ENCODE results near the gene OR2A7. TPM values are rescaled to one million over a fixed set of nuclear protein-coding genes. Genes with fewer than 3 reads are reported as not detected.
"Not testable (repeated sequence)": the region's sequence is repeated elsewhere in the genome, so short reads cannot be mapped to it uniquely, and the experiment has no call there.

The OR2A7 gene
- not detected for polyA plus RNA-seq (2012; ENCODE audit: insufficient read depth, insufficient read length, low read depth)

- not testable (repeated sequence) for DNase-seq; H3K4me1 ChIP-seq; H3K36me3 ChIP-seq; H3K4me3 ChIP-seq (ENCODE audit: low read depth, low read length); H3K9me3 ChIP-seq; H3K27me3 ChIP-seq
Observed at GRCh38 chr7:144264692-144265091, at the start of gene OR2A7. TSS of gene OR2A7 (minus strand) at chr7:144264792. CDS start at chr7:144259628, 5,164 bp downstream.

- H3K9me3 ChIP-seq; H3K27me3 ChIP-seq; H3K4me3 ChIP-seq (ENCODE audit: low read depth, low read length); H3K4me1 ChIP-seq; H3K36me3 ChIP-seq; DNase-seq: not testable (repeated sequence)
Observed at GRCh38 chr7:144311872-144312469, 47.4 kb upstream of the OR2A7 start, which contains the start of gene OR2A1. TSS of gene OR2A1 (plus strand) at chr7:144312419. CDS start at chr7:144318125, 5,706 bp downstream.

GRCh38 chr7:144311218-144311617 lies 46.6 kb upstream of the OR2A7 start:
- DNase-seq; H3K4me1 ChIP-seq; H3K27me3 ChIP-seq; H3K4me3 ChIP-seq (ENCODE audit: low read depth, low read length); H3K36me3 ChIP-seq; H3K9me3 ChIP-seq: not testable (repeated sequence)

- H3K27me3 ChIP-seq; H3K4me1 ChIP-seq; H3K36me3 ChIP-seq; H3K9me3 ChIP-seq; H3K4me3 ChIP-seq (ENCODE audit: low read depth, low read length); DNase-seq: not testable (repeated sequence)
Observed at GRCh38 chr7:144309702-144310101, 45.1 kb upstream of the OR2A7 start.

- not testable (repeated sequence) for H3K36me3 ChIP-seq; H3K4me1 ChIP-seq; DNase-seq; H3K27me3 ChIP-seq; H3K9me3 ChIP-seq; H3K4me3 ChIP-seq (ENCODE audit: low read depth, low read length)
Observed at GRCh38 chr7:144305156-144305555, 40.6 kb upstream of the OR2A7 start.

GRCh38 chr7:144303607-144304006 lies 39.0 kb upstream of the OR2A7 start:
- H3K4me1 ChIP-seq; H3K36me3 ChIP-seq; H3K9me3 ChIP-seq; DNase-seq; H3K27me3 ChIP-seq; H3K4me3 ChIP-seq (ENCODE audit: low read depth, low read length): not testable (repeated sequence)

GRCh38 chr7:144302578-144303303 lies 38.1 kb upstream of the OR2A7 start:
- not testable (repeated sequence) for H3K4me3 ChIP-seq (ENCODE audit: low read depth, low read length); H3K36me3 ChIP-seq; H3K27me3 ChIP-seq; H3K4me1 ChIP-seq; DNase-seq; H3K9me3 ChIP-seq

GRCh38 chr7:144293794-144294499 lies 29.4 kb upstream of the OR2A7 start:
- H3K9me3 ChIP-seq; H3K4me3 ChIP-seq (ENCODE audit: low read depth, low read length); H3K4me1 ChIP-seq; DNase-seq; H3K27me3 ChIP-seq; H3K36me3 ChIP-seq: not testable (repeated sequence)

GRCh38 chr7:144292384-144293161 lies 28.0 kb upstream of the OR2A7 start:
- not testable (repeated sequence) for H3K36me3 ChIP-seq; H3K9me3 ChIP-seq; H3K4me3 ChIP-seq (ENCODE audit: low read depth, low read length); H3K4me1 ChIP-seq; H3K27me3 ChIP-seq; DNase-seq

GRCh38 chr7:144291607-144292006 lies 27.0 kb upstream of the OR2A7 start:
- not testable (repeated sequence) for DNase-seq; H3K36me3 ChIP-seq; H3K4me3 ChIP-seq (ENCODE audit: low read depth, low read length); H3K9me3 ChIP-seq; H3K27me3 ChIP-seq; H3K4me1 ChIP-seq

GRCh38 chr7:144287171-144287784 lies 22.7 kb upstream of the OR2A7 start:
- DNase-seq; H3K9me3 ChIP-seq; H3K4me1 ChIP-seq; H3K4me3 ChIP-seq (ENCODE audit: low read depth, low read length); H3K27me3 ChIP-seq; H3K36me3 ChIP-seq: not testable (repeated sequence)

GRCh38 chr7:144283716-144284115 lies 19.1 kb upstream of the OR2A7 start:
- DNase-seq; H3K4me3 ChIP-seq (ENCODE audit: low read depth, low read length); H3K4me1 ChIP-seq; H3K36me3 ChIP-seq; H3K9me3 ChIP-seq; H3K27me3 ChIP-seq: not testable (repeated sequence)

GRCh38 chr7:144282490-144282889 lies 17.9 kb upstream of the OR2A7 start:
- not testable (repeated sequence) for DNase-seq; H3K4me3 ChIP-seq (ENCODE audit: low read depth, low read length); H3K9me3 ChIP-seq

GRCh38 chr7:144281981-144282380 lies 17.4 kb upstream of the OR2A7 start:
- H3K4me1 ChIP-seq; H3K9me3 ChIP-seq; H3K36me3 ChIP-seq; H3K4me3 ChIP-seq (ENCODE audit: low read depth, low read length); DNase-seq; H3K27me3 ChIP-seq: not testable (repeated sequence)

More at GRCh38 chr7:144282490-144282889, 17.9 kb upstream of the OR2A7 start:
- H3K4me1 ChIP-seq, H3K27me3 ChIP-seq, H3K36me3 ChIP-seq: not testable (repeated sequence)

GRCh38 chr7:144280010-144280409 lies 15.4 kb upstream of the OR2A7 start:
- not testable (repeated sequence) for H3K27me3 ChIP-seq; H3K4me1 ChIP-seq; H3K4me3 ChIP-seq (ENCODE audit: low read depth, low read length); H3K9me3 ChIP-seq; DNase-seq; H3K36me3 ChIP-seq

Measured in BE2C (cell line).